HG03469 (cell line): ENCODE results near the gene ATG9A.

Source experiments
- ATAC-seq: cut with Tn5 transposase; IDR thresholded peaks from one replicate; pipeline ENCODE4 v1.9.1; 2021; ENCODE audit warnings: mild to moderate bottlenecking, moderate library complexity, moderate number of reproducible peaks; ENCODE audit not compliant: unreplicated experiment

Gene ATG9A

DNA sequence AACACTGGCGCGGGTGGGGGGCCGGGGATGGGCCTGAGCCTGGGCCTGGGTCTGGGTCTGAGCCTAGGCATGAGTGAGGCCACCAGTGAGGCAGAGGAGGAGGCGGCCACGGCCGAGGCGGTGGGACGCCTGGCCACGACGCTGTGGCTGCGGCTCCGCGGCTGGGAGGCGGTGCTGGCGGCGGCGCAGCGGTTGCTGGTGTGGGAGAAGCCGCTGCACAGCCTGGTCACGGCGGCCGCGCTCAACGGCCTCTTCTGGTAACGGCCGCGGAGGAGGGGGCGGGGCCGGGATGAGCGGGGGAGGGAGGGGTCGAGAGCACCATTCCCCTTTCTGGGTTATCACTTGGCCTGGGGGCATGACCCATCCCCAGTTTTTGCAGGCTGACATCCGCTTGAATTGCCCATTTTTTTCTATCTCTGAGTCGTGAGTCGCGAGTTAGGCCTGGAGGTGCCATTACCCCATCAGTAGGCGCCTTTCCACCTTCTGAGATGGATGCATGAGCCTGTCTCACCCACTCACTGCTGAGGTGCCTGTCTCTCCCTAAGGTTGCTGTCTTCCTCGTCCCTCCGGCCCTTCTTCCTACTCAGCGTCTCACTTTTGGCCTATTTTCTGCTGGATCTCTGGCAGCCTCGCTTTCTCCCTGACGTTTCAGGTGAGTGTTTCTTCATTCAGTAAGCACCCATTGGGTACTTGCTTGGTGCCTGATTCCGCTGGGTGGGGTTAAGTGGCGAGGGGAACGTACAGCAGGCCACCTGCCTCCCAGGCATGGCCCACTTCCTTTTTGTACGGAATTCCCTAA, 50.9 kb downstream of the ATG9A start:
- no peak for ATAC-seq

DNA sequence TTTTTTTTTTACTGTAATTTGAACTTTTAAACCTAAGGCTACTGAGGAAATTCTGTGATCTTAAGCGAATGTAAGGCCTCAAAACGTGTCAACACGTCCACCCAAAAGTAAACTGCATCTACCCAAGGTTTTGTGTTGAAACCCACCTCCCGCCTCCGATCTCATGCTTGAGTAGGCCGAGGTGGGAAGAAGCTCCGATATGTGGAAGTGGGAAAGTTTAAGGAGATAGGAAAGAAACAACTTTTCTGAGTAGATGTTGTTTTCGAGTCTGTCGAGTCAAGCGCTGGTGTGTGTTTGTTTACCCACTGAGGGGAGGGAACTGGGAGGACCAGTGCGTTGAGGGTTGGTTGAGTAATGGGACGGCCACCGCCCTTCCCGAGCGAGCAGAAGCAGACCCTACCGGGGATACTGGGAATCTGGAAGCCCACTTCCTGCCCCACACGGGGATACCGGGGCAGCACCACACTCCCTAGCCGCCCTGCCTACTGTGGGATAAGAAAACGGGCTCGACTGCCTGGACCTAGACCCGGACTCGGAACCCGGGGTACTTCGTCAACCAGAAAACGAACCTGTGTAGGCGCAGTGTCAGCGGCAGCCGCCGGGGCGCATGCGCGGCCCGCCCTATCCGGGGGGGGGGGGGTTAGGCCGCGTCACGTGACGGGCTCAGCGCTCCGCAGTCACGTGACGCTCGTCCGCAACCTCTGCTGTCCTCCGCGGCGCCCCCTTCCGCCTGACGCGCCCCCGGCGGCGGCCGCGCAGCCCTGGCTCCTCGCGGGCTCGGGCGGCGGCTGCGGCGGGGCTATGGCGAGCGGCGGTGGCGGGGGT, 51.7 kb downstream of the ATG9A start, which contains the start of gene RETREG2:
Gene RETREG2, plus strand, starts transcription at position 724 of the 825 bp plus-strand sequence. Its CDS starts 78 bp downstream, at position 802.
- ATAC-seq = no peak

GRCh38 chr2:219176818-219177551, 52.5 kb downstream of the ATG9A start, which contains the start of gene CNPPD1:
Gene CNPPD1, minus strand, starts transcription at chr2:219176925. Its CDS starts 97 bp downstream, at chr2:219176828.
- ATAC-seq = peak; percentile 35

DNA sequence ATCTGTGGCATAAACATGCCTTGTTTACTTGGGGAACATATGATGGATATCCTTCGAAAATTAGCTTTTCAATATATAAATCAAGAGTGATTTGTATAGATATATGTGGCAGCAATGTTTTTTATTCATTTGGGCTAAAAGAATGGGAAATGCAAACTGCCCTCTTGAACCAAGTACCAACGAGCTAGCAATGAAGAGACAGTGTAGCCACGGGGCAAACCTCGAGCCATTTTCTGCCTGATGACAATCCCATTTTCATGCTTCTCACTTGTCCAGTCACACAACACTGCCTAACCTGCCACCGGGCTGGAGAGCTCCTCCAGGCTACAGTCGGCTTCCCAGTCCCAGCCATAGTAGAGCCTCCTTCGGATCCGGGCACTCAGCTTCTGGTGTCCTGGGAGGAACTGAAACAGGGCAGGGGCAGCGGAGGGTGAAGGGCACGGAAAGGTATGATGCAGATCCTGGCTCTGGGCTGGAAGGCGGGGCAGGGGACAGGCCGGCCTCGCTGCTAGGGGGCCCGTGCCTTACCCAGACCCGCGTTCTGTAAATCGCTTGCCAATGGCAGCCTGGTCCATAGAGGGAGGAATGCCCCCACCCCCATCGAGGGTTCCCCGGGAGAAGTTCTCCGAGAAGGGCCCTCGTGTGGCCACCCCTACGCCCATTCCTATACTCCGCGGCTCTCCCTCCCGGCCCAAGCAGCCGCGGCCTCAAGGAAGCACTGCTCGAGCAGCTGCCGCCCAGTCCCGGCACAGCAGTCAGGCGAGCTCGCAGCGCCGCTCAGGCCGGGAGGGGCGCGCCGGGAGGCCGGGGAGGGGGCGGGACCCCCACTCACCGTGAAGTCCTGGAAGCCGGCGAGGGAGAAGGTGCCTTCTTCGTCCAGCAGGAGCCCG, 53.3 kb downstream of the ATG9A start:
- peak; percentile 18 for ATAC-seq

- no peak for ATAC-seq
Observed at GRCh38 chr2:219175486-219175885, 54.0 kb downstream of the ATG9A start.

GRCh38 chr2:219174801-219175200, 54.6 kb downstream of the ATG9A start:
- no peak for ATAC-seq

DNA sequence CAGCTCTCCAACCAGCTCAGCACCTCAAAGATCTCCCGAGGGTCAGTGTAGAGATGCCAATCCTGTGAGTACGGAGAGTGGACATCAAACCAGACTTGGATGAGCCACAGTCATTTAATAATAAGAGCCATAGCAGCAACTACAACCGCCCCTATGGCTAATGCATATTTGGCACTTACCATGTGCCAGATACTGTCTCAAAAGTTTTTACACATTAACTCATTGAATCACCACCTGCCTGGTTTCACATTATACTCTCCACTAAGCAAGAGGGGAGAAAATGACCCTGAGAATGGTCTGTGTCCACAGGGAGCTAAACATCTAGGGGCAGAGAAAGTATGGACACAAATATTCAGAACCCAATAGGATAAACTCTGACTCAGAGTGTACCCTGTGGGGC, 55.3 kb downstream of the ATG9A start:
- ATAC-seq = no peak

GRCh38 chr2:219173176-219173575, 56.3 kb downstream of the ATG9A start:
- ATAC-seq = no peak

DNA sequence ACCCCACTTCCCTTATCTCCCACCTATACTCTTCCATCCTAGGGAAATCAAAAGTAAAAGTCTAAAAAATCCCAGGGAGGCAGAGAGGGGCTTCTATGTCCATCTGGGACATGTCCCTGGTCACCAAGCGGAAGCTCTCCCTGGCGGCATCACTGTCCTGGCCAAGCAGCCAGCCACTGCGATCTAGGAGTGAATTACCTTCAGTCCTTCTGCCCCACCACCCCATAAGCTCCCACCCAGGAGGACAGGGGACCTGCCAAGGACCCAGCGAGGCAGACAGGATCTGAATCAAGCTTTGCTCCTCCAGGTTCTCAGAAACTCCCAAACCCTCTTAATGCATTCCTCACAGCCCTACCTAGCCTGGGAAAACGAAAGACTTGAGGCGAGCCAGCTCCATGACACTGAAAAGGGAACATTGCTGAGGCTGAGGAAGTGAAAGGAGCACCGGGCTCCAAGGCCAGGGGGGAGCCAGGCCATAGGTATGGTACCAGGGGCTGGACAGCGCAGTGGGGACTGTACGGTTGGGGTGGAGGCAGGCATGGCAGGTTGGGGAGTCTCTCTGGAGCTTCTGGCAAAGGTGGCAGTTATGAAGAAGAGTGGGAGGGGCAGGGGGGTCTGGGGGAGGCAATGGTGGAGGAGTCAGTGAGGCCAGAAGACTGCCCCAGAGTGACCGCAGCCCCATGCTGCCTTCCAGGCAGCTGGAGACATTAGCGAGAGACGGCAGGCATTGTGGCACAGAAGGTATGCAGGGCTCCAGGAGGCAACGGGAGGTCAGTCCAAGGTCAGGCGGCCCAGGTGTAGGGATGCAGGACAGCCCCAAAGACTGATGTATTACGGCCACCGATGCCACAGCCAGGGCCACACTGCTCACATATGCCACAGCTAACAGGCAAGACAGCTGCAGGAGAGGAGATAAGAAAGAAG, 56.9 kb downstream of the ATG9A start:
- no peak for ATAC-seq

GRCh38 chr2:219171231-219171651, 58.2 kb downstream of the ATG9A start:
- no peak for ATAC-seq

- ATAC-seq = no peak
Observed at GRCh38 chr2:219169930-219170654, 59.3 kb downstream of the ATG9A start, which contains the start of gene SLC23A3. Gene SLC23A3, minus strand, starts transcription at chr2:219170029. Its CDS starts 45 bp downstream, at chr2:219169984.
